ENCODE measurements around the gene LRMDA.

Gene LRMDA

DNA sequence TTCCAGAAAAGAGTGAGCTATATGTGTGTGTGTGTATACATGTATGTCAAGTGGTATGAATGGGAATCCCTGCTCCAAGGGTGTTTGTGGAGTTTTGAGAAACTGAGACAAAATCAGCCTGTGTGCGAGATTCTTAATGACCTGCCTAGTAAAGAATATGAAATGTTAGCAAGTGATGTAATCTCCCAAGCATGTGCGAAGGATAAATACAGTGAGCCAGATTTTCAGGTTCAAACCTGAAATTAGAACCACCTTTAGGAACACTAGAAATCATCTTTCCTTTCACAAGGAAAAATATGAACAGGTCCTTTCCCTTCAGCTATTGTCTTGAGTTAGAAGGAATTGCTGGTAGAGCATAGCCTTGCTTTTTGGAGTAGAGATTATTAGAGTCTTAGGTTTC, 457.6 kb downstream of the LRMDA start:
- DNase-seq, result no peak

DNA sequence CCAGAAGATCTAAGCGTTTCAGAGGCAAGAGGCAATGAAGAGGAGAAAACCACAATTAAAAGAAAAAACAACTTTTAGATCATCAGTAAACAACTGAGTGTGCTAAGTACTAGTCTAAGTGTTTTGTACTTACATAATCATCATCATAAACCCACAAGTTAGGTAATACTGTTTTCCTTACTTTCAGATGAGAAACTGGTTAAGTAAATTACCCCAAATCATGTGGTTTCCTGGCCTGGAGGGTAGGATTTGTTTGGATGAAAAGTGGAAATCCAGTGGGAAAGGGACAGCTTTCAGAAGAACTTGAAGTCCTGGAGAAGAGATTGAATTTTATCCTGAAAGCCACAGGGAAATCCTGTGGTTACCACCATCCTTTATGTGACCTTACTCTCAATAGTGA, 463.3 kb downstream of the LRMDA start:
- no peak for DNase-seq

- DNase-seq, result no peak
Observed at GRCh38 chr10:75895259-75895658, 463.8 kb downstream of the LRMDA start.

DNA sequence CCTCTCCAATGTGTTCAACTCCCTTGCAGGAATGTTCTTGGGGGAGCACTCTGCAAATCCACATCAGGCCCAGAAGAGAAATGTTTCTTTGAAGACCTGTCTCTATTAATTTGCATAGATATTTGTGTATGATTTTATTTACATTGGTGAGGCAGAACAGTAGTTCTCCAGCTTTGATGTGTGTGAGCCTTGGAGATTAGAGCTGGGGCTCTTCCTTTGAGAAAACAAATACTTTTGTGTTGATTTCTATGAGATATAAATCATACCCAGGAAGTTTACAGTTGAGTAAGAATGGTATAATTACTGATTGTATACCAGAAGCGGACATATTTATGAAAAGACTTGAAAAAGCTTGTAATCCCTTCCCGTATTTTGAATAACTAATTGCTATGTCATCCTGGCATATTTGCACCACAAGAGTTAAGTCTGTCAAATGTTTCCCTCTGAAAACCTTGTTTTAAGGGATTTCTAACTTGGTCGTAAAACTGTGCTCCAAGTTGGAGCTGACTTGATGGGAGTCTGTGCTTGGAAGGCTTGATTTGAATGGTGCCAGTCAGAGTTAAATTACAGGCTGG, 468.5 kb downstream of the LRMDA start:
- DNase-seq, result no peak

GRCh38 chr10:75902816-75903215, 471.4 kb downstream of the LRMDA start:
- no peak for DNase-seq

GRCh38 chr10:75904499-75905283, 473.3 kb downstream of the LRMDA start:
- no peak for DNase-seq

GRCh38 chr10:75905490-75905889, 474.1 kb downstream of the LRMDA start:
- DNase-seq, result no peak

DNA sequence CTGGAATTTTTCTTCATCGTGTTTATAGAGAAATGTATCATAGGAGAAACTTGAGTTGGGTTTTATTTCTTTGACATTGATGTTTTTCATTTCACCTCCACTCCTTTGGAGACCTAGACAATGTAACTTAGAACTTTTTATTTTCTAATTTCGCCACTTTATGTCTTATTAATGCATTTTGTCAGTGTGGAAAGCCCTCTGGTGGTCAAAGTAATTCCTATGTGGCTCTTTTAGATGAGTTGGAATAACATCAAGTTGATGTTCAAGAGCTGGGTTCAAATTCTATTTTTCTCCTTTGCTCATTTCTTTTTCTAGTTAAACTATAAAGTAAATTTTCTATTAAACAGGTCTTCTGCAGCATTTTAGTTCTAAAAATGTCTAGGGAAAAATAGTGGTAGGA, 478.6 kb downstream of the LRMDA start:
- no peak for DNase-seq

DNA sequence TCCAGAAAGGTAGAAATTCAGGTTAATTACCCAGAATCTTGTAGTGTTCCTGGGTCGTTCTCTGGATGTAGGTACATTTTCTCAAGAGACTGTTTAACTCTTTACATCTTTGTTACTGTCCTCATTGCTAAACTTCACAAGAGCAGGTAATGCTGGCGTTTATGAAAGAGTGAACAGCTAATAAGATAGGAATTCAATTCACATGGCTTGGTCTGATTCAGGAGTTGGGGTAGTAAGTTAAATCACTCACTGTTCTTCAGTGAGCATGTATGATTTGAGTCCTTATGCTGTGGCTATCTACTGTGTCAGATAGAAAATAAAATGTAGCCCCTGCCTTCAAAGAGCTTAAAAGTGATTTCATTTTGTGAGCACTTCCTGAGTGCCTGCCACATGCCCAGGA, 480.0 kb downstream of the LRMDA start:
- no peak for DNase-seq

DNA sequence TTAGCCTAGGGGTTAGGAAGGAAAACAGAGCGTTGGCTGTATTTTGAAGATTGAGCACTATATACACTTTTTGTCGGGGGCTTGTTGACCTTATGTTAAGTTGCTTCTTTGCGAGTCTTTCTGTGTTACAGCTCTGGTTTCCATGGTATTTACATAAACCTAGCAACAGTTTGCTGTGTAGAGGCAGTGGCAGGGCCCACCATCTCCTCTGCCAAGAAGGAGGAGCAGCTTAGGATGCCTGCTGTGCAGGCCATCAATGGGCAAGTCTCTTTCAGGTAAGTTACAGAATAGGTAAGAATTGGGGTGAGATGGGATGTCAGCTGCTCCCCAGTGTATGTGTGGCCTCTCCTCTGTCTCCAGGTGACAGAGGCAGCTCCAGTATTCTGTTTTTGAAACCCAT, 485.5 kb downstream of the LRMDA start:
- no peak for DNase-seq

GRCh38 chr10:75919913-75920312, 488.5 kb downstream of the LRMDA start:
- no peak for DNase-seq

GRCh38 chr10:75922435-75922834, 491.0 kb downstream of the LRMDA start:
- DNase-seq, result no peak

- DNase-seq, result no peak
Observed at GRCh38 chr10:75924309-75924902, 493.0 kb downstream of the LRMDA start.

GRCh38 chr10:75925999-75926398, 494.6 kb downstream of the LRMDA start:
- no peak for DNase-seq

DNA sequence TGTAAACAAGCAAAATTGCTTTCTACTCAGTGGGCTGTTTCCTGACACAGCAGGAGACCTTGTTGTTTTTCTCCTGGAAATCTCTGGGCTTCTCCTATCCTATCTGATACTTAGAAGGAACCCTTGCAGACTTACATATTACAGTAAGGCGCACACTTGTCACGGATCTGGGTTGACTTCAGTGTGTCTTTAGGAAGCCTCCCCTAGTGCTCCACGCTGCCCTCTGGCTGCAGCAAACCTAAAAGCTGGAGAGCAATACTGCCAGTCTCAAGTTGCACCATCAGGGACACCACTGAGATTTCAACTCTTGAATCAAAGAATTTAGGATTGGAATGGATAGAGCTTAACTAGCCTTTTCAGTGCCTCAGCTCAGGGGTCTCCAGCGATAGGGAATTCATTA, 495.3 kb downstream of the LRMDA start:
- DNase-seq, result no peak

- DNase-seq, result no peak
Observed at GRCh38 chr10:75928231-75928630, 496.8 kb downstream of the LRMDA start.

DNA sequence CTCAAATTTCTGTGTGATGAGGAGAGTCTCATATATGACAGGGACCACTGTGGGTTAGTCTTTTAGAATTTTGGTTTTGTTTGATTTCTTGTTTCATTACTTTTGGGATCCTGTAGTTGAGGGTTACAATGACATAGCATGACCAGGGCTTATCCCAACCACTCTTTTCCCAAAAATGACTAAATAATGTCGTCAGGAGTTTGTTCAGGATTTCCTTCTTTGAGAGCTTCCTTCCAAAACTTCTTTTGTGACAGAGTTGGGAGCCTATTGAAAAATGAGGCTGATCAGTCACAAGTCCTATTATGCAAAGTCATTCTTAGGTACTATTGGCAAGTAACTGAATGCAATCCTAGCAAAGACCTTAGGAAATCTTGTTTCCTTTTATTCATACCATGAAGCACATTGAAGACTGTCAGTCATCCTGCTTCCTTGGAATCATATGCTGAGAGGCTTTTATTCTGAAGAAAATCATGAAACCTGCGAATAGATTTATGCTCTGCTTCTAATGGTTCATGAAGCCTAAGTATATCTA, 498.3 kb downstream of the LRMDA start:
- no peak for DNase-seq

- no peak for DNase-seq
Observed at GRCh38 chr10:75932921-75933320, 501.5 kb downstream of the LRMDA start.

- DNase-seq, result no peak
Observed at GRCh38 chr10:75935240-75935639, 503.8 kb downstream of the LRMDA start.

GRCh38 chr10:75935650-75936400, 504.4 kb downstream of the LRMDA start:
- DNase-seq, result no peak

DNA sequence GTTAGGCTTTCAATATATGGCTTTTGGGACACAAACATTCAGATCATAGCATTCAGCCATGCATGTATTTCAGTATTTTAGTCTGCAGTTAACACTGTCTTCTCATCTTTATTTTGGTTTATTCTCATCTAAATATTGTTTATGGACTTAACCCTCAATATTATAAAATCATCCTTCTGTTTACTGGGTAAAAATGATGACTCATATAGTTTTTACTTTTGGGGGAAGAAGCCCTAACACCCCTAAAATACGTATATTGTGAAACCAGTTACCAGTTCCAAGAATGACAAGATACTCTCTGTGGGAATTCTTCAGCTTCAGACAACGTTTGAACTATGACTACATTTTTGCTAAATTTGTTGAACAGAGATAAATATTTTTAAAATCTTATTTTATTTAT, 505.4 kb downstream of the LRMDA start:
- no peak for DNase-seq

- DNase-seq, result no peak
Observed at GRCh38 chr10:75937823-75938222, 506.4 kb downstream of the LRMDA start.

DNA sequence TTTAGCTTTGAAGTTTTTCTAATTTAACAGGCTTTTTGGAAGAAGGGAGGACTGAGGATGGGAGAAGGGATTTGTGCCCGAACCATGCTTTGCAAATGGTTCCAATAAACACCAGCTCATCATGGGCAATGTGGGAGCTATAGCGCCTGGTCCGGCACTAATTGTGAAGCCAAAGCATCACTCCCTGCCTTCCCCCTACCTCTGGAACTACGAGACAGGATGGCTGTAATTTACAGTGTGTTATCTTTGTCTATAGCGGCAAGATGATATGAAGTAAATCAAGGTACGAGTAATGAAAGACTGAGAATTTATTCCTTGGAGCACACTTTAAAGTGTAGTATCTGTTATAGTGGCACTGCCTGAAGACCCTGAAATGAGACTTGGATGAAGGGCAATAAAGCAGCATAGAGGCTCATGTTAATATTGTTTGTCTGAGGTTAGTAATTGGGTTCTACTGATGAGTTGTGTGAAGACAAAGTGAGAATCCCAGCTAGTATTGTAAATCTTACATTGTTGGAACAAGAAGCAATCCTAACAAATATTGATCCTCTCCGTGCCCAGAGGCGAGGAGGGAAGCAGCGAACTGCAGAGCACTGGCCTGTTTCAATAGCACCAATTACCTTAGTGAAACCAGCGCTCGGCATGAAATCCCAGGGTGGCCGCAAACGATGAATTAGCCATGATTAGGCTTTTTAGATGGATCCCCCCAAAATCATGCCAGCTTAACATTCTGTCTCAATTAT, 507.1 kb downstream of the LRMDA start:
- no peak for DNase-seq
